Activated T-helper 1 cell treated with anti-CD3 and anti-CD28 coated beads, Interleukin-12 subunit alpha, Interleukin-12 subunit beta, Interleukin-2, Interleukin-4 antibody, amounts not matched to agents 30 ng/mL and 10 ng/mL and 1 ng/mL, durations not matched to agents 14 hours and 24 hours and 36 hours (primary cell): ENCODE measurements around the gene STAT5B. TPM values are rescaled to one million over a fixed set of nuclear protein-coding genes. Genes with fewer than 3 reads are reported as not detected.
A peak's percentile ranks its signal among the peaks of the same experiment; 100 is the strongest.
"Not testable (repeated sequence)": the region's sequence is repeated elsewhere in the genome, so short reads cannot be mapped to it uniquely, and the experiment has no call there.

Source experiments
- DNase-seq: peaks from one replicate; pipeline ENCODE4 v3.0.0; 2021; ENCODE audit warnings: low spot score
- H3K27ac Mint-ChIP-seq: one replicate; pipeline ENCODE4 v1.8.0; 2021; ENCODE audit warnings: mild to moderate bottlenecking, mixed read lengths
- H3K27me3 Mint-ChIP-seq: one replicate; pipeline ENCODE4 v1.8.0; 2022; ENCODE audit warnings: mild to moderate bottlenecking, moderate library complexity, mixed read lengths; ENCODE audit not compliant: insufficient read depth
- H3K36me3 Mint-ChIP-seq: one replicate; pipeline ENCODE4 v1.8.0; 2021; ENCODE audit warnings: low read depth, mixed read lengths
- H3K4me1 Mint-ChIP-seq: one replicate; pipeline ENCODE4 v1.8.0; 2021; ENCODE audit warnings: low read depth, mixed read lengths
- H3K4me3 Mint-ChIP-seq: one replicate; pipeline ENCODE4 v1.8.0; 2021; ENCODE audit warnings: mild to moderate bottlenecking, moderate library complexity, mixed read lengths
- H3K9me3 Mint-ChIP-seq: one replicate; pipeline ENCODE4 v1.8.0; 2021; ENCODE audit warnings: mixed read lengths
- intact Hi-C: fragments of 100-400 bp; cut with micrococcal nuclease; formaldehyde crosslinking; loops from one replicate; pipeline ENCODE4 v1.15.1; 2024
- total RNA-seq: library from RNA; stranded (reverse); gene quantifications from 2 replicates; pipeline ENCODE4 v1.2.3, GENCODE V29; 2022

Gene STAT5B
- total RNA-seq, 1 donor from 2014 or later = 191 TPM

DNA sequence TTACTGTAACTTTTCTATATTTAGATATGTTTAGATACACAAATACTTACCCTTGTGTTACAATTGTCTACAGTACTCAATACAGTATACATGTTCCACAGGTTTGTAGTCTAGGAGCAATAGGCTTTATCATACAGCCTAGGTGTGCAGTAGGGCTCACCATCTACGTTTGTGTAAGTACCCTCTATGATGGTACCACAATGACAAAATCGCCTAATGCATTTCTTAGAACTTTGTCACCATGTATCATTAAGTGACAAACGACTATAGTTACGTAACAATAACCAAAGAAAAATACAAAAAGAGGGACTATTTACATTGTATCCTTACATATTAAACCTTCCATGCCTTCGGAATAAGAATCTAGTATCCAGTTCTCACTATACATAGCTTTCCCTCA is 8.0 kb downstream of the STAT5B start:
- peak overlapping the region; percentile 15 for H3K4me3 Mint-ChIP-seq
- H3K4me1 Mint-ChIP-seq = peaks cover 78% of the 10 kb centered on the region
- no peak for DNase-seq
- intact Hi-C loops = loop anchor here (5.0 kb wide), 1 partner anchor 86 kb away; the partner anchor contains the start of gene KCNH4
- no peaks in the 10 kb centered on the region for H3K27me3 Mint-ChIP-seq
- peak overlapping the region; percentile 85 for H3K27ac Mint-ChIP-seq
- H3K36me3 Mint-ChIP-seq = peaks cover 37% of the 10 kb centered on the region
- no peaks in the 10 kb centered on the region for H3K9me3 Mint-ChIP-seq

DNA sequence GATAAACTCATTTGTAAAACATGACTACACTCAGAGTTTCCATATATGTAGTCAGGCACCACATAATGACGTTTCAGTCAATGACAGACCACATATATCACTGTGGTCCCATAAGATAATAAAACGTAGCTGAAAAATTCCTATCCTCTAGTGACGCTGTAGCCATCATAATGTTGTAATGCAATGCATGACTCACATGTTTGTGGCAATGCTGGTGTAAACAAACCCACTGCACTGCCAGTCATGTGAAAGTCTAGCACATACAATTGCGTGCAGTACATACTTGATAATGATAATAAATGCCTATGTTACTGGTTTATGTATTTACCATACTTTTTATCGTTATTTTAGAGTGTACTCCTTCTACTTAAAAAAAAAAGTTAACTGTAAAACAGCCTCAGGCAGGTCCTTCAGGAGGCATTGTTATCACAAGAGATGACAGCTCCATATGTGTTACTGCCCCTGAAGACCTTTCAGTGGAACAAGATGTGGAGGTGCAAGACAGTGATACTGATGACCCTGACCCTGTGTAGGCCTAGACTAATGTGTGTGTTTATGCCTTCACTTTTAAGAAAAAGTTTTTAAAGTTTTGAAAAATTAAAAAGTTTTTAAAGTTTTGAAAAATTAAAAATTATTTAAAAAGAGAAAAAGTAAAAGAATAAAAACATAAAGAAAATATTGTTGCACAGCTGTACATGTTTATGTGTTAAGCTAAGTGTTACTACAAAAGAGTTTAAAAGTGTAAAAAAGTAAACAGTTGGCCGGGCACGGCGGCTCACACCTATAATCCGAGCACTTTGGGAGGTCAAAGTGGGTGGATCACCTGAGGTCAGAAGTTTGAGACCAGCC is 9.0 kb downstream of the STAT5B start:
- no peaks in the 10 kb centered on the region for H3K27me3 Mint-ChIP-seq
- intact Hi-C loops = loop anchor here (1.0 to 5.0 kb wide), 3 partner anchors 17 to 250 kb away; partner anchors contain the start of genes DNAJC7 and KCNH4
- peak overlapping the region; percentile 98 for H3K27ac Mint-ChIP-seq
- peak overlapping the region; percentile 73 for H3K4me3 Mint-ChIP-seq
- DNase-seq = peak; percentile 52
- H3K9me3 Mint-ChIP-seq = no peaks in the 10 kb centered on the region
- peaks cover 31% of the 10 kb centered on the region for H3K36me3 Mint-ChIP-seq
- H3K4me1 Mint-ChIP-seq = peaks cover 67% of the 10 kb centered on the region

DNA sequence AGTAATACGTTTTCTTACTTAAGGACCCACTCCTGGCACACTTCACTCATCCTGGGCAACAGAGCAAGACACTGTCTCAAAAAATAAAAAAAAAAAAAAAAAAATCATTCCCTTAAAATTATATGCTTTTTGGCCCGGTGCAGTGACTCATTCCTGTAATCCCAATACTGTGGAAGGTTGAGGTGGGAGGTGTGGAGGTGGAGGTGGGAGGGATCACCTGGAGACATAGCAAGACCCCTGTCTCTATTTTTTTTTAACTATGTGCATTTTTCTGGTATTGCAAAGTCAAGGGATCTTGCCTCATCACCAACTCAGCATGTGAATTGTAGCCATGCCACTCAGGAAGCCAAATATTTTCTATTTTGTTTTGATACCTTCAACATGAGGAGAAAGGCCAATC is 9.7 kb downstream of the STAT5B start:
- peak overlapping the region; percentile 73 for H3K4me3 Mint-ChIP-seq
- H3K4me1 Mint-ChIP-seq = peaks cover 61% of the 10 kb centered on the region
- no peak for DNase-seq
- H3K36me3 Mint-ChIP-seq = peaks cover 26% of the 10 kb centered on the region
- no peaks in the 10 kb centered on the region for H3K9me3 Mint-ChIP-seq
- intact Hi-C loops = loop anchor here (1.0 to 5.0 kb wide), 2 partner anchors 16 to 84 kb away; partner anchors contain the start of gene KCNH4
- no peaks in the 10 kb centered on the region for H3K27me3 Mint-ChIP-seq
- peak overlapping the region; percentile 98 for H3K27ac Mint-ChIP-seq

DNA sequence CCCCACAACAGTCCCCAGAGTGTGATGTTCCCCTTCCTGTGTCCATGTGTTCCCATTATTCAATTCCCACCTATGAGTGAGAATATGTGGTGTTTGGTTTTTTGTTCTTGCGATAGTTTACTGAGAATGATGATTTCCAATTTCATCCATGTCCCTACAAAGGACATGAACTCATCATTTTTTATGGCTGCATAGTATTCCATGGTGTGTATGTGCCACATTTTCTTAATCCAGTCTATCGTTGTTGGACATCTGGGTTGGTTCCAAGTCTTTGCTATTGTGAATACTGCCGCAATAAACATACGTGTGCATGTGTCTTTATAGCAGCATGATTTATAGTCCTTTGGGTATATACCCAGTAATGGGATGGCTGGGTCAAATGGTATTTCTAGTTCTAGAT is 11.8 kb downstream of the STAT5B start:
- peaks cover 20% of the 10 kb centered on the region for H3K36me3 Mint-ChIP-seq
- DNase-seq, intact Hi-C loops, H3K27ac Mint-ChIP-seq, H3K4me3 Mint-ChIP-seq, H3K9me3 Mint-ChIP-seq, H3K27me3 Mint-ChIP-seq: not testable (repeated sequence)
- H3K4me1 Mint-ChIP-seq = peaks cover 40% of the 10 kb centered on the region

DNA sequence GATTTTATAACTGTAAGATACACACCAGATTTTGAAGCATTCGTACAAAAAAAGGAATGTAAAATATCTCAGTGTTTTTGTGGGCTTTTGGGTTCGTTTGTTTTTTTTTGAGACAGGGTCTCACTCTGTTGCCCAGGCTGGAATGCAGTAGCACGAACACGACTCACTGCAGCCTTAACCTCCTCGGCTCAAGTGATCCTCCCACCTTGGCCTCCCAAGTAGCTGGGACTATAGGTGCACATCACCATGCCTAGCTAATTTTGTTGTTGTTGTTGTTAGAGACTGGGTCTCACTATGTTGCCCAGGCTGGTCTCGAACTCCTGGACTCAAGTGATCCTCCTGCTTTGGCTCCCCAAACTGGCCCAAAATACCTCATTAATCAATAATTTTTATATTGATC is 15.9 kb downstream of the STAT5B start:
- intact Hi-C loops = no loop called here
- H3K4me3 Mint-ChIP-seq = no peak overlapping the region
- H3K27me3 Mint-ChIP-seq = no peaks in the 10 kb centered on the region
- no peaks in the 10 kb centered on the region for H3K9me3 Mint-ChIP-seq
- H3K36me3 Mint-ChIP-seq = peaks cover 6% of the 10 kb centered on the region
- DNase-seq = no peak
- H3K4me1 Mint-ChIP-seq = peaks cover 10% of the 10 kb centered on the region
- no peak overlapping the region for H3K27ac Mint-ChIP-seq

DNA sequence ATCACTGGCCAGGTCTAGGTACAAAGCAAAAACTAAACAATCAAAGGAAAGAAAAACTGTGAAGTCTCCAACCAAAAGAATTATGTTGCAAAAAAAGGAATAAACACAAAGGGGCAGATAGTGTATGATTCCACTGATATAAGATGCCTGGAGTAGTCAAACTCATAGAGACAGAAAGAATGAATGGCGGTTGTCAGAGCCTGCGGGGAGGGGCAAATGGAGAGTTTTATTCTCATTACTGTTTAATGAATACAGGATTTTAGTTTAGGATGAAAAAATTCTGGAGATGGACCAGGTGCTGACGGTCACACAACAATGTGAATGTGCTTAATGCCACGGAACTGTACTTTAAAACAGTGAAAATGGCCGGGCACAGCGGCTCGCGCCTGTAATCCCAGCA is 20.7 kb downstream of the STAT5B start:
- no peak overlapping the region for H3K4me3 Mint-ChIP-seq
- no peaks in the 10 kb centered on the region for H3K27me3 Mint-ChIP-seq
- H3K9me3 Mint-ChIP-seq = no peaks in the 10 kb centered on the region
- DNase-seq = no peak
- peak overlapping the region; percentile 21 for H3K27ac Mint-ChIP-seq
- peaks cover 6% of the 10 kb centered on the region for H3K36me3 Mint-ChIP-seq
- H3K4me1 Mint-ChIP-seq = peaks cover 35% of the 10 kb centered on the region
- intact Hi-C loops = no loop called here

DNA sequence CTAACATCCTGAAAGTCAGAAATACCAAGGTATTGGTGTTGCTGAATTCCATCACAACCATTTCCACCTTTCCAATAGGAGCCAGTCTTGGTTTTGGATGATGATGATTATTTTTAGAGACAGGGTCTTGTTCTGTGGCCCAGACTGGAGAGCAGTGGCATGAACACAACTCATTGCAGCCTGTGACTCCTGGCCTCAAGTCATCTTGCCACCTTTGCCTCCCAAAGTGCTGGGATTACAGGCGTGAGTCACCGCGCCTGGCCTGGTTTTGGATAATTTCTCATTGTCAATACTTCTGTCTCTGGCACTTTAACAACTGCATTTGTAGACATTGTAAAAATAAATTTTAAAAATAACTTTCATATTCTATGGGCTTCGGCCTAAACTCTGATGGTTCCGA is 22.6 kb downstream of the STAT5B start:
- no peaks in the 10 kb centered on the region for H3K27me3 Mint-ChIP-seq
- intact Hi-C loops = no loop called here
- peak overlapping the region; percentile 83 for H3K27ac Mint-ChIP-seq
- no peaks in the 10 kb centered on the region for H3K9me3 Mint-ChIP-seq
- peaks cover 10% of the 10 kb centered on the region for H3K36me3 Mint-ChIP-seq
- peaks cover 49% of the 10 kb centered on the region for H3K4me1 Mint-ChIP-seq
- H3K4me3 Mint-ChIP-seq = no peak overlapping the region
- no peak for DNase-seq

DNA sequence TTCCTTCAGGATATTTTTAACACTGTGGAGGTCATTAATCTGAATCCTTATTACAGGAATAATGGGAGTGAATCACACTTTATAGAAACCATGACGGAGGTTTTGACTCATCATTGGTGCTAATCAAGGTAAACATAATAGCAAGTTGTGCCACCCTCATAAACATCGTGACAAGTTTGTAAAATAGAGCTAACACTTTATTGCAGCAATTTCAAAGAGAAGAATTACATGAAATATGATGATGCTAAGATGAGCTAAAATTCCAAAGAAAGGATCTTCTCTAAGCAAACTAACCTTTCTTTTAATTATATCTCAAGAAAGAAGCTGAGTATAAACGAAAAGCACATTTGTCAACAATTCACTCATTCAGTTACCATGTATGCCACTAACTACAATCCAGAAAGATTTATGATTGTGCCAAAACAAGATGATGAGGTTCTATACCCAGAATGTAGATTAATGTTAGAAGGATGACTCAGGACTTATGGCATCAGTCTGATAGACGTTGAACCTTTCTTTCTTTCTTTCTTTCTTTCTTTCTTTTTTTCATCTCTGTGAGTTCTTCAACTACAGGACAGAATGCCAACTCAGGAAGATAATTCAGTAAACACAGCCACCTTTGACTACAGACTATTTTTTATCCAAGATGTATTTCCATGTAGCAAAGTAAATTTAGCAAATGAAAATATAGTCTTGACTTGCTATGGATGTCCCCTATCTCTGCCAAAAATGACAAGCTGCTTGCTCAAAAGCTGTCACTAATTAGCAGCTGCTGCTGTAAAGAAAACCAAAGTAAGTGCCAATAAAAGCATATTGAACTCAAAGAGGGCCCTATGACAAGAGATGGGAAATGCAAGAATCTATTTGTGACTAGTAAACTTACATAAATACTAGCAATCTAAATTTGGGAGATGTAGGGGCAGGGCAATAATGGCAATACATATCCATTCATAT is 23.3 kb downstream of the STAT5B start:
- peaks cover 12% of the 10 kb centered on the region for H3K36me3 Mint-ChIP-seq
- peak overlapping the region; percentile 83 for H3K27ac Mint-ChIP-seq
- H3K9me3 Mint-ChIP-seq = no peaks in the 10 kb centered on the region
- H3K4me3 Mint-ChIP-seq = no peak overlapping the region
- intact Hi-C loops = no loop called here
- DNase-seq = no peak
- no peaks in the 10 kb centered on the region for H3K27me3 Mint-ChIP-seq
- H3K4me1 Mint-ChIP-seq = peaks cover 56% of the 10 kb centered on the region

DNA sequence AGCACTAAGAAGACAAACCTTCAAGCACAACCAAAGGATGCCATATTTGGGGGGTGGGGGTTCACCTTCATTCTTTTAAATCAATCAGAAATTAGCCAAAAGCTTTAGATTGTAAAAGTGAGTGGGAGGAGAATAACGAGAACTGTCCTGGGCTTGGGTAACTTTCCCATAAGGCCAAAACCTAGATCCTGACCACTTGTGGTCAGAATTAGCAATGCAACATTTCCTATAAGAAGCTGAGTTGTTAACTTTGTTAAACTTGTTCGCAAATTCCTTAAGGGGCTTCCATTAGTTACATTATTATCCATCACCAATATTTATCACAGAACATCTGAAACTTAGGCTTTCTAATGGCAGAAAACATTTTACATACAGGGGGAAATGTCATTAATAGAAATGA is 25.1 kb downstream of the STAT5B start:
- Mint-ChIP-seq H3K36me3 (peaks cover 20% of the 10 kb centered on the region), H3K9me3 (no peaks in the 10 kb centered on the region), H3K4me3 (no peak overlapping the region), H3K27me3 (no peaks in the 10 kb centered on the region), H3K27ac (peak overlapping the region; percentile 99), H3K4me1 (peaks cover 68% of the 10 kb centered on the region)
- intact Hi-C loops = loop anchor here (2.0 kb wide), 1 partner anchor 86 kb away; no protein-coding TSS in a partner anchor
- no peak for DNase-seq

DNA sequence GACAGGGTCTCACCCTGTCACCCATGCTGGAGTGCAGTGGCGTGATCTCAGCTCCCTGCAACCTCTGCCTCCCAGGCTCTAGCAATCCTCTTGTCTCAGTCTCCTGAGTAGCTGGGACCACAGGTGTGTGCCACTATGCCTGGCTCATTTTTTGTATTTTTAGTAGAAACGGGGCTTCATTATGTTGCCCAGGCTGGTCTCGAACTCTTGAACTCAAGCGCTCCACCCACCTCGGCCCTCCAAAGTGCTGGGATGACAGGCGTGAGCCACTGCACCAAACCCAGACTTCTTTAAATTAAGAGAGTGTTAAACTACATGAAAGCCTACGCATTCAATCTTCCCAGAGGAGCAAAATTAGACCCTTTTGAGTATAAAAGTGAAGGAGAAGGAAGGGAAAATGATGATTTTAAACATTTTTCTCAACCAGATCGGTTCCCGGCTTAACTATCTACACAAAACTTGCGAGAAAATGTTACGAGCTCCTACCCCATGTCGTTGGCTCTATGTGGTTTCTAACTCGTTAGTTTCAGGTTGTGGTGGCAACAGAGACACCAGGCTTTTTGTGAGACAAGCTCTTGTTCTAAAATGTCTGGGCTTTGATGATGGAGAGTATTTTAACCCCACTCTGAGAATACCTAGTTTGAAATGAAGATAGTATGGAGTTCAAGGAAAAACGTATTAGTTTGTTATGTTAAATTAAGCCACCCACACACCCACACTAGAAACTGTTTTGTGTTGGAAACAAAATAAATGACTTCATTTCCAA is 26.3 kb downstream of the STAT5B start:
- H3K36me3 Mint-ChIP-seq = peaks cover 18% of the 10 kb centered on the region
- no peaks in the 10 kb centered on the region for H3K27me3 Mint-ChIP-seq
- peak overlapping the region; percentile 99 for H3K27ac Mint-ChIP-seq
- DNase-seq = peak; percentile 41
- intact Hi-C loops = loop anchor here (1.0 to 2.0 kb wide), 6 partner anchors 16 to 139 kb away; partner anchors contain the start of genes HCRT, STAT3 and STAT5A
- H3K4me3 Mint-ChIP-seq = peak overlapping the region; percentile 75
- H3K9me3 Mint-ChIP-seq = no peaks in the 10 kb centered on the region
- H3K4me1 Mint-ChIP-seq = peaks cover 63% of the 10 kb centered on the region

DNA sequence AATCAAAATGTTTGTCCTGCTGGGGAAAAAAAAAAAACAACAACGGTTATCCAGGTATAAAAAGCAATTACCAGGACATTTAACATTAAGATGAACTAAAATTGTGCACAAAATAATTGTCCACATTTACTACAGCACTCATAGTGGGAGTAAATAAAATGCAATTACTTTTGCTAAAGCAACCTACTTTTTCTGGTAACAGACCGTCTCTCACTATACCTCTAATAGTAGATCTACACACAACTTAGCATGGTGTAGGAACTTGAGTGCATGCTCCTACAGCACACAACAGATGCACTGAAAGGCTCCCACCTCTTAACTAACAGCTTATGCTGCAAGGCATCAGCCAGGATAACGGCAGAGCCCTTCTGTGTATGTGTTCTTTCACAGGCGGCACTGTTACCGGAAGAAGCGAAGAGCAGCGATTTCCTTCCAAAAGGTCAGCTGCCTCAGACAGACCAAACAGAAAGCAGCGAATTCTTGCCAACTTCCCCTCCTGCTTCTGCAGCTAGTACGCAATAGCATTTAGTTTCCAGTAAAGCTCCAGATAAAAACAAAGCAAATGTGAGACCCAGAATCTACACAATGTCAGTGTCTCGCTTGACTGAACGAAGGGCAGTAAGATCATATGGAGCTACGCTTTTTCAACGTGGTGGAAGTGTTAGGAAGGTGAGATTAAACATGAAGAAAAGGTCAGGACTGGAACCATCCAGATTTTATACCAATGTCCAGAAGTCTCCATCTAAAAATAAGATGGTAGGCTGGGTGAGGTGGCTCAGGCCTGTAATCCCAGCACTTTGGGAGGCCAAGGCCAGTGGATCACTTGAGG is 27.6 kb downstream of the STAT5B start:
- intact Hi-C loops = loop anchor here (2.0 kb wide), 3 partner anchors 18 to 140 kb away; partner anchors contain the start of genes HCRT and STAT3
- DNase-seq = peak; percentile 77
- H3K27ac Mint-ChIP-seq = peak overlapping the region; percentile 99
- no peaks in the 10 kb centered on the region for H3K27me3 Mint-ChIP-seq
- H3K4me1 Mint-ChIP-seq = peaks cover 61% of the 10 kb centered on the region
- H3K4me3 Mint-ChIP-seq = peak overlapping the region; percentile 89
- H3K9me3 Mint-ChIP-seq = no peaks in the 10 kb centered on the region
- peaks cover 21% of the 10 kb centered on the region for H3K36me3 Mint-ChIP-seq
